SK-N-SH (cell line): ENCODE data around the gene PLCZ1. TPM values are rescaled to one million over a fixed set of nuclear protein-coding genes. Genes with fewer than 3 reads are reported as not detected.

Experiments
- CTCF ChIA-PET: fragments of 300-600, 350-600 bp; formaldehyde crosslinking; extraction: SDS; loops from one replicate; lab custom pipeline; 2021; lab: Yijun Ruan, JAX
- POLR2A ChIA-PET: fragments of 350-600 bp; sonication (Branson Sonifier 250); formaldehyde crosslinking; extraction: SDS; loops from one replicate; lab custom pipeline; 2020; ENCODE audit warnings: antibody characterized with exemption, inconsistent platforms; lab: Yijun Ruan, JAX
- DNase-seq: peaks from one replicate; pipeline ENCODE4 v3.0.0; 2012
- H2AFZ ChIP-seq: fragments of 200-600 bp; sonication (generic); 2 replicates; pipeline ENCODE4 v1.8.1; 2016; ENCODE audit warnings: antibody characterized with exemption, mild to moderate bottlenecking, low read depth
- H3F3A ChIP-seq: fragments of 200-600 bp; sonication (generic); replicated peaks from 2 replicates; pipeline ENCODE3; 2016; ENCODE audit warnings: antibody characterized with exemption, mild to moderate bottlenecking; ENCODE audit not compliant: insufficient read depth
- H3K27ac ChIP-seq, 2 experiments: fragments of 200-500 bp in 1 of 2; fragments of 200-600 bp in 1 of 2; sonication (Bioruptor generic) in 1 of 2; sonication (generic), shearing (Covaris generic) in 1 of 2; 2 replicates each; pipeline versions ENCODE4 v1.5.1 to v1.6.1; 2014 to 2016; ENCODE audit warnings: low read depth in 2 of 2, inconsistent platforms in 1 of 2, low read length in 1 of 2, mild to moderate bottlenecking in 1 of 2, mixed read lengths in 1 of 2
- H3K27me3 ChIP-seq: fragments of 200-600 bp; sonication (generic), shearing (Covaris generic); 2 replicates; pipeline ENCODE4 v1.6.1; 2016; ENCODE audit warnings: mixed run types; ENCODE audit not compliant: insufficient read depth
- H3K36me3 ChIP-seq, 2 experiments: fragments of 200-500 bp in 1 of 2; fragments of 200-600 bp in 1 of 2; sonication (Bioruptor generic) in 1 of 2; sonication (generic) in 1 of 2; replicated peaks in 1 of 2; 2 replicates each; pipeline versions ENCODE3 to v1.5.1; 2014 to 2016; ENCODE audit warnings: low read length in 1 of 2, mild to moderate bottlenecking in 1 of 2; ENCODE audit not compliant: insufficient read depth in 2 of 2, control insufficient read depth in 1 of 2
- H3K4me1 ChIP-seq, 2 experiments: fragments of 200-500 bp in 1 of 2; fragments of 200-600 bp in 1 of 2; sonication (Bioruptor generic) in 1 of 2; sonication (generic), shearing (Covaris generic) in 1 of 2; 2 replicates each; pipeline versions ENCODE4 v1.5.1 to v1.6.1; 2014 to 2016; ENCODE audit warnings: low read depth in 1 of 2, low read length in 1 of 2, mixed run types in 1 of 2; ENCODE audit not compliant: insufficient read depth in 2 of 2, control insufficient read depth in 1 of 2
- H3K4me2 ChIP-seq: fragments of 200-600 bp; sonication (generic), shearing (Covaris generic); 2 replicates; pipeline ENCODE4 v1.6.1; 2017; ENCODE audit warnings: mixed run types
- H3K4me3 ChIP-seq, 2 experiments: fragments of 200-500 bp in 1 of 2; fragments of 200-600 bp in 1 of 2; sonication (Bioruptor generic) in 1 of 2; sonication (generic), shearing (Covaris generic) in 1 of 2; 2 replicates each; pipeline versions ENCODE4 v1.5.1 to v1.8.1; 2014 to 2016; ENCODE audit warnings: low read depth in 2 of 2, inconsistent platforms in 1 of 2, low read length in 1 of 2, mild to moderate bottlenecking in 1 of 2, mixed read lengths in 1 of 2, moderate library complexity in 1 of 2
- H3K79me2 ChIP-seq: fragments of 200-600 bp; sonication (generic); 2 replicates; pipeline ENCODE4 v1.8.1; 2017; ENCODE audit warnings: mild to moderate bottlenecking; ENCODE audit not compliant: insufficient read depth
- H3K9ac ChIP-seq: fragments of 200-600 bp; sonication (generic); 2 replicates; pipeline ENCODE4 v1.6.1; 2017; ENCODE audit warnings: mixed run types
- H3K9me2 ChIP-seq: fragments of 200-600 bp; sonication (generic); 2 replicates; pipeline ENCODE4 v1.6.1; 2017; ENCODE audit warnings: mixed run types
- H3K9me3 ChIP-seq: fragments of 200-600 bp; sonication (generic); 2 replicates; pipeline ENCODE4 v1.6.1; 2017; ENCODE audit warnings: mixed run types, mild to moderate bottlenecking, moderate library complexity
- H4K20me1 ChIP-seq: fragments of 200-600 bp; sonication (generic); 2 replicates; pipeline ENCODE4 v1.6.1; 2017; ENCODE audit warnings: mild to moderate bottlenecking, mixed run types; ENCODE audit not compliant: insufficient read depth
- ELF1 ChIP-seq: IDR thresholded peaks from 2 replicates; pipeline ENCODE4 v1.4.0; 2012
- EP300 ChIP-seq, 2 experiments: IDR thresholded peaks; 2 replicates each; pipeline versions ENCODE4 v1.4.0 to v1.6.1; 2012; ENCODE audit warnings: borderline replicate concordance in 1 of 2, low read depth in 1 of 2, low read length in 1 of 2
- EZH2phosphoT487 ChIP-seq: fragments of 200-600 bp; sonication (generic); IDR thresholded peaks from 2 replicates; pipeline ENCODE4 v1.6.1; 2017; ENCODE audit warnings: low read depth, mixed run types, mild to moderate bottlenecking, antibody characterized with exemption, moderate library complexity, borderline replicate concordance
- FOSL2 ChIP-seq: IDR thresholded peaks from 2 replicates; pipeline ENCODE4 v1.4.0; 2012; ENCODE audit warnings: low read depth, mild to moderate bottlenecking, moderate library complexity, borderline replicate concordance
- GATA2 ChIP-seq: sonication (generic); formaldehyde crosslinking; IDR thresholded peaks from 2 replicates; pipeline ENCODE4 v1.5.0; 2020; ENCODE audit warnings: mild to moderate bottlenecking, missing genetic modification reagents
- IRF3 ChIP-seq: fragments of 150-350 bp; IDR thresholded peaks from 2 replicates; pipeline ENCODE4 v1.6.1; 2016; ENCODE audit warnings: mild to moderate bottlenecking, low read depth, low read length
- JUND ChIP-seq: IDR thresholded peaks from 2 replicates; pipeline ENCODE4 v1.4.0; 2012
- MAX ChIP-seq: IDR thresholded peaks from 2 replicates; pipeline ENCODE4 v1.4.0; 2012; ENCODE audit warnings: low read depth
- MEF2A ChIP-seq: IDR thresholded peaks from 2 replicates; pipeline ENCODE4 v1.4.0; 2012; ENCODE audit warnings: low read depth, borderline replicate concordance
- NFIC ChIP-seq: IDR thresholded peaks from 2 replicates; pipeline ENCODE4 v1.4.0; 2012; ENCODE audit warnings: borderline replicate concordance
- NRF1 ChIP-seq: IDR thresholded peaks from 2 replicates; pipeline ENCODE4 v1.6.1; 2012; ENCODE audit warnings: low read depth, mild to moderate bottlenecking, low read length
- RCOR1 ChIP-seq: fragments of 150-350 bp; IDR thresholded peaks from 2 replicates; pipeline ENCODE4 v1.6.1; 2017; ENCODE audit warnings: antibody characterized with exemption, low read length
- RXRA ChIP-seq: IDR thresholded peaks from 2 replicates; pipeline ENCODE4 v1.4.0; 2012; ENCODE audit warnings: low read depth, mild to moderate bottlenecking, borderline replicate concordance
- SMC3 ChIP-seq: IDR thresholded peaks from 2 replicates; pipeline ENCODE4 v1.6.1; 2012; ENCODE audit warnings: low read depth, low read length, improper control_type of control experiment
- TAF1 ChIP-seq: IDR thresholded peaks from 2 replicates; pipeline ENCODE4 v1.6.1; 2012; ENCODE audit warnings: low read depth, mild to moderate bottlenecking, low read length, moderate library complexity, borderline replicate concordance
- TEAD4 ChIP-seq: IDR thresholded peaks from 2 replicates; pipeline ENCODE4 v1.4.0; 2012; ENCODE audit warnings: mild to moderate bottlenecking, borderline replicate concordance; ENCODE audit not compliant: insufficient read depth
- USF1 ChIP-seq: IDR thresholded peaks from 2 replicates; pipeline ENCODE4 v1.4.0; 2012; ENCODE audit warnings: low read depth, borderline replicate concordance
- USF2 ChIP-seq: fragments of 150-350 bp; IDR thresholded peaks from 2 replicates; pipeline ENCODE4 v1.6.1; 2017; ENCODE audit warnings: antibody characterized with exemption, low read length, low read depth, borderline replicate concordance
- WGBS: methylation state at CpG from one replicate; pipeline ENCODE4 v1.1.6; 2017; ENCODE audit warnings: low lambda C conversion rate; 5-methylcytosine and 5-hydroxymethylcytosine counted together
- polyA plus RNA-seq, 3 experiments: library from polyadenylated mRNA; depleted of rRNA; stranded (reverse); fragments of >200 nt; gene quantifications; 2 replicates each; pipeline ENCODE4 v1.2.3, GENCODE V29; 2012

PLCZ1 gene
- polyA plus RNA-seq, 1 of the 3 experiments (the other 2 are of a cell fraction), result 0.15 TPM

- no peaks in the 10 kb centered on the region for H3K27me3 ChIP-seq
- H4K20me1 ChIP-seq, result no peaks in the 10 kb centered on the region
- DNase-seq, result no peak
- TF ChIP-seq TAF1 (no peak), EP300 (IDR thresholded peaks at IDR 0.05; ENCODE audit: borderline replicate concordance in 1 of 2, low read depth in 1 of 2, low read length in 1 of 2) (no peak), NRF1 (no peak)
- no peaks in the 10 kb centered on the region for H3K4me1 ChIP-seq
- no peak overlapping the region for H3K27ac ChIP-seq
- ChIA-PET POLR2A (no interaction called here), CTCF (no interaction called here)
- no peaks in the 10 kb centered on the region for H3K36me3 ChIP-seq
- no peak overlapping the region for H3K4me3 ChIP-seq
- no peaks in the 10 kb centered on the region for H3K79me2 ChIP-seq
- H2AFZ ChIP-seq, result no peak overlapping the region
- no peak overlapping the region for H3K9ac ChIP-seq
- H3K4me2 ChIP-seq, result no peak overlapping the region
- no peaks in the 10 kb centered on the region for H3F3A ChIP-seq
- WGBS, result 12% methylated on average over 2 of the region's 2 CpGs
- no peaks in the 10 kb centered on the region for H3K9me2 ChIP-seq
- H3K9me3 ChIP-seq, result no peaks in the 10 kb centered on the region
Measured at GRCh38 chr12:18651525-18651924, 86.3 kb downstream of the PLCZ1 start.

GRCh38 chr12:18646286-18646890 is 91.4 kb downstream of the PLCZ1 start:
- CTCF ChIA-PET, result no interaction called here
- no peak for TF ChIP-seq NRF1
- no peak for TF ChIP-seq MAX
- no peak for TF ChIP-seq RCOR1
- no peak for TF ChIP-seq MEF2A
- no peak for TF ChIP-seq TEAD4
- no peak for TF ChIP-seq JUND
- TF ChIP-seq, all 33 proteins: peak for 0
- H2AFZ ChIP-seq, result no peak overlapping the region
- no peaks in the 10 kb centered on the region for H3K36me3 ChIP-seq
- no peak overlapping the region for H3K4me2 ChIP-seq
- 75% methylated on average over 6 of the region's 6 CpGs for WGBS
- H4K20me1 ChIP-seq, result no peaks in the 10 kb centered on the region
- no peaks in the 10 kb centered on the region for H3K9me3 ChIP-seq
- no peaks in the 10 kb centered on the region for H3K9me2 ChIP-seq
- POLR2A ChIA-PET, result no interaction called here
- no peaks in the 10 kb centered on the region for H3F3A ChIP-seq
- DNase-seq, result no peak
- no peak overlapping the region for H3K9ac ChIP-seq
- no peaks in the 10 kb centered on the region for H3K4me1 ChIP-seq
- no peaks in the 10 kb centered on the region for H3K79me2 ChIP-seq
- H3K4me3 ChIP-seq, result no peak overlapping the region
- no peaks in the 10 kb centered on the region for H3K27me3 ChIP-seq
- no peak overlapping the region for H3K27ac ChIP-seq

GRCh38 chr12:18644564-18644963 is 93.2 kb downstream of the PLCZ1 start:
- Histone ChIP-seq H3K9me3 (no peaks in the 10 kb centered on the region), H2AFZ (no peak overlapping the region), H3K4me1 (no peaks in the 10 kb centered on the region), H3K27me3 (no peaks in the 10 kb centered on the region), H3F3A (no peaks in the 10 kb centered on the region), H3K9ac (no peak overlapping the region), H4K20me1 (no peaks in the 10 kb centered on the region), H3K27ac (no peak overlapping the region), H3K36me3 (no peaks in the 10 kb centered on the region), H3K79me2 (no peaks in the 10 kb centered on the region), H3K4me2 (no peak overlapping the region), H3K4me3 (no peak overlapping the region), H3K9me2 (no peaks in the 10 kb centered on the region)
- WGBS, result 63% methylated on average over 3 of the region's 3 CpGs
- ChIA-PET POLR2A (no interaction called here), CTCF (no interaction called here)
- DNase-seq, result no peak
- no peak for TF ChIP-seq ELF1
- no peak for TF ChIP-seq EZH2phosphoT487
- TF ChIP-seq RCOR1, result no peak
- TF ChIP-seq FOSL2, result no peak
- TF ChIP-seq NFIC, result no peak
- TF ChIP-seq USF2, result no peak
- no peak for TF ChIP-seq MEF2A
- TF ChIP-seq SMC3, result no peak
- no peak for TF ChIP-seq NRF1
- no peak for TF ChIP-seq USF1
- no peak for TF ChIP-seq MAX
- TF ChIP-seq IRF3, result no peak
- TF ChIP-seq RXRA, result no peak
- TF ChIP-seq GATA2 (CRISPR knock-in tag), result no peak
